Measurements from ENCODE around the gene AIFM3.
A peak's percentile ranks its signal among the peaks of the same experiment; 100 is the strongest.

The AIFM3 gene

GRCh38 chr22:20960609-20961008 is 6.4 kb upstream of the AIFM3 start:
- Histone ChIP-seq H3K4me3 (ENCODE audit: low read depth, low read length) (no peak overlapping the region), H3K4me1 (ENCODE audit: control insufficient read depth, insufficient read depth, low read length) (0 out of 2 replicates have a peak, but pooled peaks cover 6% of the 10 kb centered on the region), H3K9me3 (ENCODE audit: control insufficient read depth, insufficient read depth, low read length) (no peaks in the 10 kb centered on the region), H3K27ac (ENCODE audit: low read depth, low read length) (no peak overlapping the region), H3K36me3 (ENCODE audit: control insufficient read depth, insufficient read depth, low read length) (no peaks in the 10 kb centered on the region), H3K27me3 (ENCODE audit: control insufficient read depth, insufficient read depth, low read length) (peaks cover 45% of the 10 kb centered on the region), H3K9ac (ENCODE audit: low read depth, low read length) (no peak overlapping the region)

GRCh38 chr22:20962491-20962945 is 4.5 kb upstream of the AIFM3 start:
- Histone ChIP-seq H3K4me3 (ENCODE audit: low read depth, low read length) (no peak overlapping the region), H3K9me3 (ENCODE audit: control insufficient read depth, insufficient read depth, low read length) (no peaks in the 10 kb centered on the region), H3K36me3 (ENCODE audit: control insufficient read depth, insufficient read depth, low read length) (no peaks in the 10 kb centered on the region), H3K27me3 (ENCODE audit: control insufficient read depth, insufficient read depth, low read length) (peaks cover 55% of the 10 kb centered on the region), H3K9ac (ENCODE audit: low read depth, low read length) (no peak overlapping the region), H3K27ac (ENCODE audit: low read depth, low read length) (no peak overlapping the region), H3K4me1 (ENCODE audit: control insufficient read depth, insufficient read depth, low read length) (peaks cover 5% of the 10 kb centered on the region; the same call in 1 of the 2 replicates)

- no peak overlapping the region for H3K4me3 ChIP-seq (ENCODE audit: low read depth, low read length)
- peaks cover 9% of the 10 kb centered on the region; the same call in 1 of the 2 replicates for H3K4me1 ChIP-seq (ENCODE audit: control insufficient read depth, insufficient read depth, low read length)
- no peak overlapping the region for H3K9ac ChIP-seq (ENCODE audit: low read depth, low read length)
- H3K27me3 ChIP-seq (ENCODE audit: control insufficient read depth, insufficient read depth, low read length): peaks cover 61% of the 10 kb centered on the region
- H3K36me3 ChIP-seq (ENCODE audit: control insufficient read depth, insufficient read depth, low read length): no peaks in the 10 kb centered on the region
- no peaks in the 10 kb centered on the region for H3K9me3 ChIP-seq (ENCODE audit: control insufficient read depth, insufficient read depth, low read length)
- no peak overlapping the region for H3K27ac ChIP-seq (ENCODE audit: low read depth, low read length)
Measured at GRCh38 chr22:20963201-20964052, 3.6 kb upstream of the AIFM3 start.

GRCh38 chr22:20964090-20964798 is 2.8 kb upstream of the AIFM3 start:
- Histone ChIP-seq H3K27ac (ENCODE audit: low read depth, low read length) (no peak overlapping the region), H3K4me1 (ENCODE audit: control insufficient read depth, insufficient read depth, low read length) (peaks cover 9% of the 10 kb centered on the region; the same call in 1 of the 2 replicates), H3K4me3 (ENCODE audit: low read depth, low read length) (peak overlapping the region; percentile 52), H3K9me3 (ENCODE audit: control insufficient read depth, insufficient read depth, low read length) (no peaks in the 10 kb centered on the region), H3K9ac (ENCODE audit: low read depth, low read length) (no peak overlapping the region), H3K36me3 (ENCODE audit: control insufficient read depth, insufficient read depth, low read length) (no peaks in the 10 kb centered on the region), H3K27me3 (ENCODE audit: control insufficient read depth, insufficient read depth, low read length) (peaks cover 67% of the 10 kb centered on the region)

- Histone ChIP-seq H3K4me1 (ENCODE audit: control insufficient read depth, insufficient read depth, low read length) (peaks cover 9% of the 10 kb centered on the region; the same call in 1 of the 2 replicates), H3K36me3 (ENCODE audit: control insufficient read depth, insufficient read depth, low read length) (no peaks in the 10 kb centered on the region), H3K9ac (ENCODE audit: low read depth, low read length) (no peak overlapping the region), H3K4me3 (ENCODE audit: low read depth, low read length) (peak overlapping the region; percentile 52), H3K9me3 (ENCODE audit: control insufficient read depth, insufficient read depth, low read length) (no peaks in the 10 kb centered on the region), H3K27me3 (ENCODE audit: control insufficient read depth, insufficient read depth, low read length) (peaks cover 72% of the 10 kb centered on the region), H3K27ac (ENCODE audit: low read depth, low read length) (no peak overlapping the region)
Measured at GRCh38 chr22:20964799-20965103, 2.3 kb upstream of the AIFM3 start.

DNA sequence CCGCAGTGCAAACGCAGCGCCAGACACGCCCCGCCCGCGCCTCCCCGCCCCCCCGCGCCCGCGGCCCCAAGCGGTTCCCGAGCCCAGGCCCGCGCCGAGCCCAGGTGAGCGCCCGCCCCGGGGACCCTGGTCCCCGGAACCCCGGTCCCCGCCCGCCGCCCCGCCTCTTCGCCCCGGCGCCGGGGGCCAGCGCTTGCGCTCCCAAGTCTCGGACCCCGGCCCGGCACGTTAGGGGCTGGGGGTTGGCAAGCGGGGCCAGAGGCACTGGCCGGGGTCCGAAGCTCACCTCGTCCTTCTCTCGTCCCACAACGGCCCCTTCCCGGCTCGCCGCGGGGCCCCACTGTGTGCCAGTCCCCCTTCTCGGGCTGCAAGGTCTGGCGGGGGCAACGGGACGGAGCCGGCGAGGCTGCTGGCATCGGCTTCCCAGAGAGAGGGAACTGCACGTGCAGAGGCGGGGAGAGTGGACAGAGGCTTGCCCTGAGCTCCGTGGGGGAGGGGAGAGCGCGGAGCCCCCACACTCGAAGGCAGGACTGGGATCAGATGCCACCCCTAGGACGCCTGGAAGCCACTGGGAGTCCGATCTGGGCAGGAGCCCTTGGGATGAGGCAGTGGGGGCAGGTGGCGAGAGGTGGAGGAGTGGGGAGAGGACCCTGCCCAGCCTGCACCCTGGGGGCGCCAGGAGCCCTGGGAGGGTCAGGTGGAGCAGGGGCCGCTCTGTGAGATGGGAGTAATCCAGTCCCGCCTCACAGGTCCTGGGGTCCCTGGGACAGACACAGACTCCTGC is 1.8 kb upstream of the AIFM3 start:
- H3K4me1 ChIP-seq (ENCODE audit: control insufficient read depth, insufficient read depth, low read length): peaks cover 9% of the 10 kb centered on the region; the same call in 1 of the 2 replicates
- no peaks in the 10 kb centered on the region for H3K9me3 ChIP-seq (ENCODE audit: control insufficient read depth, insufficient read depth, low read length)
- H3K4me3 ChIP-seq (ENCODE audit: low read depth, low read length): peak overlapping the region; percentile 52; the same call in 1 of the 2 replicates
- peaks cover 78% of the 10 kb centered on the region for H3K27me3 ChIP-seq (ENCODE audit: control insufficient read depth, insufficient read depth, low read length)
- no peak overlapping the region for H3K27ac ChIP-seq (ENCODE audit: low read depth, low read length)
- H3K9ac ChIP-seq (ENCODE audit: low read depth, low read length): no peak overlapping the region
- H3K36me3 ChIP-seq (ENCODE audit: control insufficient read depth, insufficient read depth, low read length): no peaks in the 10 kb centered on the region

- Histone ChIP-seq H3K9ac (ENCODE audit: low read depth, low read length) (no peak overlapping the region), H3K4me1 (ENCODE audit: control insufficient read depth, insufficient read depth, low read length) (peaks cover 9% of the 10 kb centered on the region; the same call in 1 of the 2 replicates), H3K27me3 (ENCODE audit: control insufficient read depth, insufficient read depth, low read length) (peaks cover 83% of the 10 kb centered on the region), H3K9me3 (ENCODE audit: control insufficient read depth, insufficient read depth, low read length) (no peaks in the 10 kb centered on the region), H3K36me3 (ENCODE audit: control insufficient read depth, insufficient read depth, low read length) (no peaks in the 10 kb centered on the region), H3K4me3 (ENCODE audit: low read depth, low read length) (no peak overlapping the region), H3K27ac (ENCODE audit: low read depth, low read length) (no peak overlapping the region)
Measured at GRCh38 chr22:20965888-20966855, 883 bp upstream of the AIFM3 start.

- Histone ChIP-seq H3K27me3 (ENCODE audit: control insufficient read depth, insufficient read depth, low read length) (peaks cover 88% of the 10 kb centered on the region), H3K27ac (ENCODE audit: low read depth, low read length) (no peak overlapping the region), H3K9me3 (ENCODE audit: control insufficient read depth, insufficient read depth, low read length) (no peaks in the 10 kb centered on the region), H3K4me1 (ENCODE audit: control insufficient read depth, insufficient read depth, low read length) (peaks cover 9% of the 10 kb centered on the region; the same call in 1 of the 2 replicates), H3K4me3 (ENCODE audit: low read depth, low read length) (peak overlapping the region; percentile 24; the same call in 1 of the 2 replicates), H3K9ac (ENCODE audit: low read depth, low read length) (no peak overlapping the region), H3K36me3 (ENCODE audit: control insufficient read depth, insufficient read depth, low read length) (no peaks in the 10 kb centered on the region)
Measured at GRCh38 chr22:20967697-20968211, 699 bp downstream of the AIFM3 start.

GRCh38 chr22:20968281-20968977 is 1.4 kb downstream of the AIFM3 start:
- Histone ChIP-seq H3K27ac (ENCODE audit: low read depth, low read length) (no peak overlapping the region), H3K9ac (ENCODE audit: low read depth, low read length) (no peak overlapping the region), H3K4me3 (ENCODE audit: low read depth, low read length) (no peak overlapping the region), H3K27me3 (ENCODE audit: control insufficient read depth, insufficient read depth, low read length) (peaks cover 81% of the 10 kb centered on the region), H3K36me3 (ENCODE audit: control insufficient read depth, insufficient read depth, low read length) (no peaks in the 10 kb centered on the region), H3K9me3 (ENCODE audit: control insufficient read depth, insufficient read depth, low read length) (no peaks in the 10 kb centered on the region), H3K4me1 (ENCODE audit: control insufficient read depth, insufficient read depth, low read length) (peaks cover 9% of the 10 kb centered on the region; the same call in 1 of the 2 replicates)

Measured in HUES48 (cell line).